Measurements from ENCODE around the gene NHLH2. TPM values are rescaled to one million over a fixed set of nuclear protein-coding genes. Genes with fewer than 3 reads are reported as not detected.

The NHLH2 gene
- total RNA-seq, 2 donors from 2014 or later: 1.4 to 2.1 TPM

- H3K9me3 ChIP-seq (ENCODE audit: control insufficient read depth, low read length): no peaks in the 10 kb centered on the region
- TF ChIP-seq, protein P1, sequence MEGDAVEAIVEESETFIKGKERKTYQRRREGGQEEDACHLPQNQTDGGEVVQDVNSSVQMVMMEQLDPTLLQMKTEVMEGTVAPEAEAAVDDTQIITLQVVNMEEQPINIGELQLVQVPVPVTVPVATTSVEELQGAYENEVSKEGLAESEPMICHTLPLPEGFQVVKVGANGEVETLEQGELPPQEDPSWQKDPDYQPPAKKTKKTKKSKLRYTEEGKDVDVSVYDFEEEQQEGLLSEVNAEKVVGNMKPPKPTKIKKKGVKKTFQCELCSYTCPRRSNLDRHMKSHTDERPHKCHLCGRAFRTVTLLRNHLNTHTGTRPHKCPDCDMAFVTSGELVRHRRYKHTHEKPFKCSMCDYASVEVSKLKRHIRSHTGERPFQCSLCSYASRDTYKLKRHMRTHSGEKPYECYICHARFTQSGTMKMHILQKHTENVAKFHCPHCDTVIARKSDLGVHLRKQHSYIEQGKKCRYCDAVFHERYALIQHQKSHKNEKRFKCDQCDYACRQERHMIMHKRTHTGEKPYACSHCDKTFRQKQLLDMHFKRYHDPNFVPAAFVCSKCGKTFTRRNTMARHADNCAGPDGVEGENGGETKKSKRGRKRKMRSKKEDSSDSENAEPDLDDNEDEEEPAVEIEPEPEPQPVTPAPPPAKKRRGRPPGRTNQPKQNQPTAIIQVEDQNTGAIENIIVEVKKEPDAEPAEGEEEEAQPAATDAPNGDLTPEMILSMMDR (conservative IDR thresholded peaks at IDR 0.05): no peak
- Mint-ChIP-seq H3K4me1 (peaks cover 21% of the 10 kb centered on the region), H3K9me3 (no peaks in the 10 kb centered on the region), H3K4me3 (no peak overlapping the region), H3K27ac (no peak overlapping the region), H3K36me3 (ENCODE audit: low read depth) (no peaks in the 10 kb centered on the region), H3K27me3 (ENCODE audit: insufficient read depth) (no peaks in the 10 kb centered on the region)
- no peaks in the 10 kb centered on the region for H3K27me3 ChIP-seq (ENCODE audit: control insufficient read depth, insufficient read depth, low read length, poor library complexity, severe bottlenecking)
- peaks cover 15% of the 10 kb centered on the region for H3K4me1 ChIP-seq (ENCODE audit: control insufficient read depth, insufficient read depth, low read length)
- 91 to 96% methylated on average over 1 to 2 of the region's 2 CpGs for WGBS, 2 experiments (ENCODE audit: insufficient coverage in 1 of 2, insufficient read length in 1 of 2)
- no peaks in the 10 kb centered on the region for H3K36me3 ChIP-seq (ENCODE audit: control insufficient read depth, insufficient read depth, low read length)
- H3K9ac ChIP-seq (ENCODE audit: extremely low read depth, low read length, poor library complexity, severe bottlenecking): no peak overlapping the region
- H3K27ac ChIP-seq (ENCODE audit: low read depth, low read length): no peak overlapping the region
- no peak overlapping the region for H3K4me3 ChIP-seq (ENCODE audit: low read length)
- no peak for DNase-seq
These were observed 30.3 kb downstream of the NHLH2 start for GRCh38 chr1:115810609-115811008.

DNA sequence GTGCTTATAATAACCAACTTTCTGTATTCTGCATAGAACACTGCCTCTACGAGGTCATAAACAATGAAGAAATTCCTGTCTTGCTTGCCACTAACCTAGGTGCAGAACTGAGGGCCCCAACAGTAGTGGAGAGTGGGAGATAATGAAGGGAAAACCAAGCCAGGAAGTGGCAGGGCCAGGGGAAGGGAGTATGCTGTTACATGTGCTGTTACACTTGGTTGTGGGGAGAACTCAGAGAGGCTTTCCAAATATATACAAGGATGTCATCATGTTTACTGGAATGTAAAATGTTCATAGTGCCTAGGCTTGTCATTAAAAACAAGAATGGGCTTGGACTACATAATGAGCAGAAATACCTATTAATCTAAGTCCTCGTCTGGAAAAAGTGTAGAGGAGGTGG, 31.1 kb downstream of the NHLH2 start:
- no peak overlapping the region for H3K4me3 ChIP-seq (ENCODE audit: low read length)
- 91% methylated on average over 2 of the region's 2 CpGs; no CpG with 5 or more reads in 1 of the 2 experiments for WGBS, 2 experiments (ENCODE audit: insufficient coverage in 1 of 2, insufficient read length in 1 of 2)
- Mint-ChIP-seq H3K27me3 (ENCODE audit: insufficient read depth) (no peaks in the 10 kb centered on the region), H3K9me3 (no peaks in the 10 kb centered on the region), H3K4me3 (no peak overlapping the region), H3K4me1 (peaks cover 21% of the 10 kb centered on the region), H3K27ac (no peak overlapping the region), H3K36me3 (ENCODE audit: low read depth) (no peaks in the 10 kb centered on the region)
- no peak overlapping the region for H3K27ac ChIP-seq (ENCODE audit: low read depth, low read length)
- no peaks in the 10 kb centered on the region for H3K27me3 ChIP-seq (ENCODE audit: control insufficient read depth, insufficient read depth, low read length, poor library complexity, severe bottlenecking)
- TF ChIP-seq, protein P1 (conservative IDR thresholded peaks at IDR 0.05): no peak
- H3K9me3 ChIP-seq (ENCODE audit: control insufficient read depth, low read length): no peaks in the 10 kb centered on the region
- H3K36me3 ChIP-seq (ENCODE audit: control insufficient read depth, insufficient read depth, low read length): no peaks in the 10 kb centered on the region
- no peak for DNase-seq
- H3K9ac ChIP-seq (ENCODE audit: extremely low read depth, low read length, poor library complexity, severe bottlenecking): no peak overlapping the region
- H3K4me1 ChIP-seq (ENCODE audit: control insufficient read depth, insufficient read depth, low read length): peaks cover 15% of the 10 kb centered on the region

GRCh38 chr1:115809076-115809475, 31.9 kb downstream of the NHLH2 start:
- Mint-ChIP-seq H3K27ac (no peak overlapping the region), H3K27me3 (ENCODE audit: insufficient read depth) (no peaks in the 10 kb centered on the region), H3K36me3 (ENCODE audit: low read depth) (no peaks in the 10 kb centered on the region), H3K9me3 (no peaks in the 10 kb centered on the region), H3K4me3 (no peak overlapping the region), H3K4me1 (peaks cover 21% of the 10 kb centered on the region)
- no peak overlapping the region for H3K4me3 ChIP-seq (ENCODE audit: low read length)
- no peak overlapping the region for H3K9ac ChIP-seq (ENCODE audit: extremely low read depth, low read length, poor library complexity, severe bottlenecking)
- no peaks in the 10 kb centered on the region for H3K36me3 ChIP-seq (ENCODE audit: control insufficient read depth, insufficient read depth, low read length)
- H3K27ac ChIP-seq (ENCODE audit: low read depth, low read length): no peak overlapping the region
- TF ChIP-seq, protein P1 (conservative IDR thresholded peaks at IDR 0.05): no peak
- peaks cover 15% of the 10 kb centered on the region for H3K4me1 ChIP-seq (ENCODE audit: control insufficient read depth, insufficient read depth, low read length)
- DNase-seq: no peak
- no peaks in the 10 kb centered on the region for H3K27me3 ChIP-seq (ENCODE audit: control insufficient read depth, insufficient read depth, low read length, poor library complexity, severe bottlenecking)
- H3K9me3 ChIP-seq (ENCODE audit: control insufficient read depth, low read length): peaks cover 4% of the 10 kb centered on the region
